ENCODE measurements around the gene GINS1.

The GINS1 gene

DNA sequence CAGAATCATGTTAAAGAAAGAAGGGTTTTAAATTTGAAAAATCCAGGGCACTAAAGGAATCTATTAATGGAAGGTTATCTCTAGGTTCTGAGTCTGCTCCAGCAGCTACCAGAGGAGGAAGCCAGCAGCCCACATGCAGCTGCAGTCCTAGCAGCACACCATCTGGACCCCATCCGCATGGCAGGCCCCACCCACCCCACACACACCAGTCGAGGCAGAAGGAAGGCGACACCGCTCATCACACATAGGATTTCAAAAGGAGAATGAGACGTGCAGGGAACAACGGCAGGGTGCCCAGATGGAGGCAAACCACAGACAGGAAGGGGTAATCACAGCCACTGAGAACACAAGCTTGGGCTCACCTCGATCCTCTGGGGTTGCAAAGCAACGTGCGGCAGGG is 78.9 kb downstream of the GINS1 start:
- TF ChIP-seq POLR2AphosphoS5 (IDR thresholded peaks at IDR 0.05; ENCODE audit: low read depth, low read length) (no peak), TAF1 (IDR thresholded peaks at IDR 0.05; ENCODE audit: low read depth, low read length) (no peak), SPI1 (IDR thresholded peaks at IDR 0.05; ENCODE audit: low read depth, low read length) (no peak)
- DNase-seq (ENCODE audit: insufficient read length, low spot score) (no peak), FAIRE-seq (no peak)

DNA sequence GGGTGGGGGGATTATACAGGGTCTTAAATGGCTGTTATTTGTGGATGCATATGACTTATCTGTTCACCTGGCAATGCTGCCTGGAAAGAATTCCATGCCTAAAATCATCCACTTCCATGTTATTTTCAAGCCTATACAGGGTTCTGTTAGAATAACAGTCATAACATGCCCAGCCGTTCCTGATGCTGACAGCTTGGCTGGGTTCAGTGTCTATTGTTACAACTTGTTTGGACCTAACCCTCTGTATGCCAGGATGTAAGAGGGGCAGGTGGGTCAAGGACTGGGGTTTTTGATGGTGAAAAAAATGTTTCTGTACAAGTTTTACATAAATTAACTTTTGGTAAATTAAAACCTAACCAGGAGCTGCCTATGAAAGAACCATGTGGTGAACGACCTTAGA is 79.8 kb downstream of the GINS1 start:
- FAIRE-seq: no peak
- no peak for DNase-seq (ENCODE audit: insufficient read length, low spot score)
- TF ChIP-seq TAF1 (IDR thresholded peaks at IDR 0.05; ENCODE audit: low read depth, low read length) (no peak), POU2F2 (IDR thresholded peaks at IDR 0.05; ENCODE audit: low read depth, low read length) (no peak), PAX5 (IDR thresholded peaks at IDR 0.05; ENCODE audit: insufficient read depth, low read length, severe bottlenecking) (no peak), POLR2A (IDR thresholded peaks at IDR 0.05; ENCODE audit: low read depth, low read length) (no peak), SPI1 (IDR thresholded peaks at IDR 0.05; ENCODE audit: low read depth, low read length) (no peak), POLR2AphosphoS5 (IDR thresholded peaks at IDR 0.05; ENCODE audit: low read depth, low read length) (no peak)

GRCh38 chr20:25487975-25488374 is 80.5 kb downstream of the GINS1 start:
- no peak for DNase-seq (ENCODE audit: insufficient read length, low spot score)
- no peak for TF ChIP-seq SPI1 (IDR thresholded peaks at IDR 0.05; ENCODE audit: low read depth, low read length)
- TF ChIP-seq TAF1 (IDR thresholded peaks at IDR 0.05; ENCODE audit: low read depth, low read length): no peak
- TF ChIP-seq POLR2A (IDR thresholded peaks at IDR 0.05; ENCODE audit: low read depth, low read length): no peak
- TF ChIP-seq PAX5 (IDR thresholded peaks at IDR 0.05; ENCODE audit: insufficient read depth, low read length, severe bottlenecking): no peak
- TF ChIP-seq POU2F2 (IDR thresholded peaks at IDR 0.05; ENCODE audit: low read depth, low read length): no peak
- no peak for TF ChIP-seq POLR2AphosphoS5 (IDR thresholded peaks at IDR 0.05; ENCODE audit: low read depth, low read length)
- FAIRE-seq: no peak

DNA sequence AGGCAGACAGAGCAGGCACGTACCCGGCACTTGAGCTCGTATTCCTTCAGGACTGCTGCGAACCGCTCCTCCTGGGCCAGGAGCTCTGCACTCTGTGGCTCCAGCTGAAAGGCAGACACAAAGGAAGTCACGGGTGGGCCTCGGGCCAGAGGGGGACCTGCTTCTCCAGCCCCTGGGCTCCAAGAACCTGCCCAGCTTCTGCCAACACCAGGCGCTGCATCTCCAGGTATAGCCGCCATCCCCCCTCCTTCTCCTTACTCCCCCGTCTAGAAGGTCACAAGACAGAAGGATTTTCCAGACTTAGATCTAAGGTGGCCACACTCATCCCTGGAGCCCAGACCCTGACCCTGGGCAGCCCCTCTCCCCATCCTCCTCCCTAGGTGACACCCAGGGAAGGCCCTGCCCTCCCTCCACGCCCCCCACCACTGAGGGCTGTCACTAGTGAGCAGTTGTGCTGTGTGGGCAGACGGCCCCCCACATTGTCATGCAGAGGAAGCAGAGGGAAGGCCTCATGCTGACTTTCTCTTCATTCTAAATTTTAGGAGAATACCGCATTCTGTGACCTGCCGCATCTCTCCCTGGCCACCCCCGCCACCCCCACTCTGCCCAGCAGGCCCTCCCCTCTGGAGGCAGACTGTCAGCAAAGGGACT is 81.9 kb downstream of the GINS1 start:
- no peak for TF ChIP-seq TAF1 (IDR thresholded peaks at IDR 0.05; ENCODE audit: low read depth, low read length)
- no peak for TF ChIP-seq SPI1 (IDR thresholded peaks at IDR 0.05; ENCODE audit: low read depth, low read length)
- TF ChIP-seq POLR2AphosphoS5 (IDR thresholded peaks at IDR 0.05; ENCODE audit: low read depth, low read length): no peak
- no peak for FAIRE-seq
- no peak for DNase-seq (ENCODE audit: insufficient read length, low spot score)

DNA sequence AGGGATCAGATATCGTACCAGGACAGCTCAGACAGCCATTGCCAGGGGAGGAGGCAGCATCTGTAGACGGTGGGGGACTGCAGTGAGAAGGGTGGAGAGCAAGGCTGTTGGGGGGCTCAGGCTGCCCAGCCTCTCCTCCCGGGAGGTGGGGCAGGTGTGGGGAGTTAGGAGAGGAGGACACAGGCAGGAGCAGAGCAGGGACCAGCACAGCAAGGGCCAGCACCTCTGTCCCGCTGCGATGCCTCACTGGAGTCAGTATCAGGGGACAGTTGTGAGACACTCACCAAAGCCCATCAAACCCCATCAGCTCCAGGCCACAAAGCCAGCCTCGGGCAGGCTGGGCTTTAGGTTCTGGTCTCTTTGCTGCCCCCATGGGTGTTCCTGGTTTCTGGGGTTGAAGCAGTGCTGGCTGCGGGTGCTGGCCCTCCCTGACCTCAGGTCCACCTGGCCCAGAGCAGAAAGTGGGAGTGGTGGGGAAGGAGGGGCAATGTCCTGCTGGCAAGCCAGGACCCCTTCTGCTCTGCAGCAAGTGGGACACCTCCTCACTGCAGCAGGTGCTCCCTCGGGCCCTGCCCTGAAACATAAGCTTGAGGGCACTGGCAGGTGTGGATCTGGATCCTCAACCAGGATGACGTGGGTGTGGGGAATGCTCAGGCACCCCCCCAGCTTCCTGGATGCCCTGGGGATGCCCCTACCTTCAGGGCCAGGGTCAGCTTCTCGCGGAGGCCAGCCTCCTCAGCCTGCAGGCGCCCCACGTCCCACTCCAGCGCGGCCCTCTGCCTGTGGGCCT is 83.4 kb downstream of the GINS1 start:
- FAIRE-seq (no peak), DNase-seq (ENCODE audit: insufficient read length, low spot score) (no peak)
- no peak for TF ChIP-seq POU2F2 (IDR thresholded peaks at IDR 0.05; ENCODE audit: low read depth, low read length)
- TF ChIP-seq SPI1 (IDR thresholded peaks at IDR 0.05; ENCODE audit: low read depth, low read length): no peak
- TF ChIP-seq PAX5 (IDR thresholded peaks at IDR 0.05; ENCODE audit: insufficient read depth, low read length, severe bottlenecking): no peak
- TF ChIP-seq POLR2A (IDR thresholded peaks at IDR 0.05; ENCODE audit: low read depth, low read length): no peak
- TF ChIP-seq POLR2AphosphoS5 (IDR thresholded peaks at IDR 0.05; ENCODE audit: low read depth, low read length): no peak
- TF ChIP-seq TAF1 (IDR thresholded peaks at IDR 0.05; ENCODE audit: low read depth, low read length): no peak

GRCh38 chr20:25491446-25492038 is 84.1 kb downstream of the GINS1 start:
- TF ChIP-seq POLR2AphosphoS5 (IDR thresholded peaks at IDR 0.05; ENCODE audit: low read depth, low read length) (no peak), POU2F2 (IDR thresholded peaks at IDR 0.05; ENCODE audit: low read depth, low read length) (no peak), POLR2A (IDR thresholded peaks at IDR 0.05; ENCODE audit: low read depth, low read length) (no peak), TAF1 (IDR thresholded peaks at IDR 0.05; ENCODE audit: low read depth, low read length) (no peak)
- no peak for DNase-seq (ENCODE audit: insufficient read length, low spot score)
- no peak for FAIRE-seq

DNA sequence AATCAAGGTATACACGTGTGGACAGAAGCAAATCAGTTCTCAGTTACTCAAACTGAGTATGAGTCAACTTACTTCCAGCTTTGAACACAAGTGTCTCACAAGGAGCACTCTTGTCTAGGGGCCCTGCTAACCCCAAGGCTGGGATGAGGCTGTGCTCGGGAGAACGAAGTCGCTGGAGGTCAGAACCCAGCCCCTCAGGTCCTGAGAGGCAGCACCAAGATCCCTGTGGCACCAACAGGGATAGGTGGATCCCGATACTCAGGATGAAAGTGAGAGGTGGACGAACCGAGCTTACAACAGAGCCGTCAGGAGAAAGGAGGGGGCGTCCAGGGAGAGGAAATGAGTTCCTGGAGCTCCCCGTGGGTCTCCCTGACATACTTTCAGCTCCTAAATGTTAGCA is 85.7 kb downstream of the GINS1 start:
- no peak for FAIRE-seq
- TF ChIP-seq POLR2AphosphoS5 (IDR thresholded peaks at IDR 0.05; ENCODE audit: low read depth, low read length): no peak
- TF ChIP-seq SPI1 (IDR thresholded peaks at IDR 0.05; ENCODE audit: low read depth, low read length): no peak
- no peak for TF ChIP-seq POLR2A (IDR thresholded peaks at IDR 0.05; ENCODE audit: low read depth, low read length)
- TF ChIP-seq TAF1 (IDR thresholded peaks at IDR 0.05; ENCODE audit: low read depth, low read length): no peak
- TF ChIP-seq POU2F2 (IDR thresholded peaks at IDR 0.05; ENCODE audit: low read depth, low read length): no peak
- TF ChIP-seq PAX5 (IDR thresholded peaks at IDR 0.05; ENCODE audit: insufficient read depth, low read length, severe bottlenecking): no peak
- no peak for DNase-seq (ENCODE audit: insufficient read length, low spot score)

DNA sequence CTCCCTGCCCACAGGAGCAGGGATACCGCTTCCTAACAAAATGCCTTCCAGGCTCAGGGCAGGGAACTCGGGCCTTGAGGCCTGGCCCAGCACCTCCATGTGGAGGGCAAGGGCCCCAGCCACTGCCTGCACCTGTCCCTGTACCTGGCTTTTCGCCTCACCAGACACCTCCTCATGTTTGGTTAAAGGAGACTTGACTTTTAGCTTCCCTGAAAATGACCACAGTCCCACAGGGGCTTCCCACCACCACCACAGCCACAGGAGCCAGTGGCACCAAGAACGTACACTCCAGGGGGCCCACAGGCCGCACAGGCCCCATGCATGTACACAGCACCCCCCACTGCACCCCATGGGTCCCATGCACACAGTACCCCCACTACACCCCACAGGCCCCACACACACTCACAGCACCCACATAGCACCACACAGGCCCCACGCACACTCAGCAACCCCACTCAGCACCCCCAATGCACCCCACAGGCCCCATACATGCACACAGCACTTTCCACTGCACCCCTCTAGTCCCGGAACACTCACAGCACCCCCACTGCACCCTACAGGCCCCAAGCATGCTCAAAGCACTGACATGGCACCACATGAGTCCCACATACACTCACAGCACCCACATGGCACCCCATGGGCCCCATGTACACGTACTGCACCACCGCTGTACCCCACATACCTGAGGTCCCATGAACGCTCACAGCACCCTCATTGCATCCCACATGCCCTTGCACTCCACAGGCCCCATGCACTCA is 86.5 kb downstream of the GINS1 start:
- DNase-seq (ENCODE audit: insufficient read length, low spot score): no peak
- FAIRE-seq: no peak
- no peak for TF ChIP-seq PAX5 (IDR thresholded peaks at IDR 0.05; ENCODE audit: insufficient read depth, low read length, severe bottlenecking)
- no peak for TF ChIP-seq POLR2AphosphoS5 (IDR thresholded peaks at IDR 0.05; ENCODE audit: low read depth, low read length)
- TF ChIP-seq POU2F2 (IDR thresholded peaks at IDR 0.05; ENCODE audit: low read depth, low read length): no peak
- TF ChIP-seq SPI1 (IDR thresholded peaks at IDR 0.05; ENCODE audit: low read depth, low read length): no peak
- TF ChIP-seq POLR2A (IDR thresholded peaks at IDR 0.05; ENCODE audit: low read depth, low read length): no peak
- no peak for TF ChIP-seq TAF1 (IDR thresholded peaks at IDR 0.05; ENCODE audit: low read depth, low read length)

GRCh38 chr20:25494506-25495188 is 87.2 kb downstream of the GINS1 start:
- no peak for FAIRE-seq
- no peak for DNase-seq (ENCODE audit: insufficient read length, low spot score)
- TF ChIP-seq TAF1 (IDR thresholded peaks at IDR 0.05; ENCODE audit: low read depth, low read length) (no peak), POU2F2 (IDR thresholded peaks at IDR 0.05; ENCODE audit: low read depth, low read length) (no peak), POLR2AphosphoS5 (IDR thresholded peaks at IDR 0.05; ENCODE audit: low read depth, low read length) (no peak)

All from GM12891 (cell line).